Astrocyte (in vitro differentiated cells and primary cell): ENCODE data around the gene CWF19L1. TPM values are rescaled to one million over a fixed set of nuclear protein-coding genes. Genes with fewer than 3 reads are reported as not detected.
"Not testable (repeated sequence)": the region's sequence is repeated elsewhere in the genome, so short reads cannot be mapped to it uniquely, and the experiment has no call there.

Source experiments
- DNase-seq: peaks from one replicate; pipeline ENCODE4 v3.0.0-alpha.2; 2010; ENCODE audit warnings: low read depth
- FAIRE-seq: peaks from 2 replicates; lab custom pipeline; 2011; peaks lifted over from hg19 to GRCh38; lab: Jason Lieb, UNC
- H2AFZ ChIP-seq: 2 replicates; pipeline ENCODE4 v1.6.0; 2012; ENCODE audit warnings: low read depth, low read length, inconsistent platforms
- H3K27ac ChIP-seq: 2 replicates; pipeline ENCODE4 v1.5.1; 2011; ENCODE audit warnings: low read depth, low read length, inconsistent platforms
- H3K27me3 ChIP-seq: 2 replicates; pipeline ENCODE4 v1.6.0; 2011; ENCODE audit warnings: low read length, inconsistent platforms; ENCODE audit not compliant: insufficient read depth
- H3K36me3 ChIP-seq: 2 replicates; pipeline ENCODE4 v1.5.1; 2011; ENCODE audit warnings: low read length, inconsistent platforms; ENCODE audit not compliant: insufficient read depth
- H3K4me1 ChIP-seq: 2 replicates; pipeline ENCODE4 v1.5.1; 2011; ENCODE audit warnings: low read length, inconsistent platforms; ENCODE audit not compliant: insufficient read depth
- H3K4me2 ChIP-seq: 2 replicates; pipeline ENCODE4 v1.6.0; 2012; ENCODE audit warnings: low read length, inconsistent platforms
- H3K4me3 ChIP-seq: 2 replicates; pipeline ENCODE4 v1.5.1; 2011; ENCODE audit warnings: low read depth, mild to moderate bottlenecking, low read length, inconsistent platforms; ENCODE audit not compliant: insufficient read depth
- H3K79me2 ChIP-seq: 2 replicates; pipeline ENCODE4 v1.6.0; 2012; ENCODE audit warnings: mild to moderate bottlenecking, low read length, inconsistent platforms; ENCODE audit not compliant: insufficient read depth
- H3K9ac ChIP-seq: 2 replicates; pipeline ENCODE4 v1.6.0; 2012; ENCODE audit warnings: mild to moderate bottlenecking, low read length, inconsistent platforms
- H3K9me3 ChIP-seq: 2 replicates; pipeline ENCODE4 v1.5.1; 2012; ENCODE audit warnings: low read depth, mild to moderate bottlenecking, low read length, inconsistent platforms; ENCODE audit not compliant: insufficient read depth
- H4K20me1 ChIP-seq: 2 replicates; pipeline ENCODE4 v1.6.0; 2012; ENCODE audit warnings: low read length, inconsistent platforms; ENCODE audit not compliant: insufficient read depth
- H3K27ac Mint-ChIP-seq: one replicate; pipeline ENCODE4 v1.8.0; 2021; ENCODE audit warnings: mild to moderate bottlenecking, mixed read lengths; ENCODE audit not compliant: unreplicated experiment
- H3K27me3 Mint-ChIP-seq: one replicate; pipeline ENCODE4 v1.8.0; 2021; ENCODE audit warnings: low read depth, mixed read lengths; ENCODE audit not compliant: unreplicated experiment
- H3K36me3 Mint-ChIP-seq: one replicate; pipeline ENCODE4 v1.8.0; 2021; ENCODE audit warnings: low read depth, mixed read lengths; ENCODE audit not compliant: unreplicated experiment
- H3K4me1 Mint-ChIP-seq: one replicate; pipeline ENCODE4 v1.8.0; 2021; ENCODE audit warnings: low read depth, mixed read lengths; ENCODE audit not compliant: unreplicated experiment
- H3K4me3 Mint-ChIP-seq: one replicate; pipeline ENCODE4 v1.8.0; 2021; ENCODE audit warnings: mild to moderate bottlenecking, moderate library complexity, mixed read lengths; ENCODE audit not compliant: unreplicated experiment
- H3K9me3 Mint-ChIP-seq: one replicate; pipeline ENCODE4 v1.8.0; 2021; ENCODE audit warnings: mild to moderate bottlenecking, mixed read lengths; ENCODE audit not compliant: unreplicated experiment
- CTCF ChIP-seq: IDR thresholded peaks from 2 replicates; pipeline ENCODE4 v1.5.1; 2011; ENCODE audit warnings: low read depth, mild to moderate bottlenecking, inconsistent platforms, low read length, moderate library complexity; ENCODE audit not compliant: insufficient read depth
- EZH2 ChIP-seq: IDR thresholded peaks from 2 replicates; pipeline ENCODE4 v1.6.1; 2012; ENCODE audit warnings: mild to moderate bottlenecking, low read length, inconsistent platforms; ENCODE audit not compliant: insufficient read depth
- total RNA-seq: library from RNA; stranded (reverse); gene quantifications from 2 replicates; pipeline ENCODE4 v1.2.1, GENCODE V29; 2021

CWF19L1 gene
- total RNA-seq, 1 donor from 2014 or later = 23.2 TPM

DNA sequence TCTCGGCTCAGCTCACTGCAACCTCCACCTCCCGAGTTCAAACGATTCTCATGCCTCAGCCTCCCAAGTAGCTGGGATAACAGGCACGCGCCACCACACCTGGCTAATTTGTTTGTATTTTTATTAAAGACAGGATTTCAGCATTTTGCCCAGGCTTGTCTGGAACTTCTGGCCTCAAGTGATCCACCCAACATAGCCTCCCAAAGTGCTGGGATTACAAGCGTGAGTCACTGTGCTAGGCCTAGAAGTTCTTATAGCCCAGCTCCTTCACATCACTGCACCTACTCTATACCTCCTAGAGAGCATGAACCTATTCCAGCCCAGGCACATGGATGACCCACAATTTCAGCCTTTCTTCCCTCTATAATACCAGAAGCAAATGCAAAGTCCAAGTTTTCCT, 20.3 kb upstream of the CWF19L1 start:
- no peak overlapping the region for H2AFZ ChIP-seq
- H3K4me3 Mint-ChIP-seq = peak overlapping the region; percentile 18
- no peaks in the 10 kb centered on the region for H3K9me3 Mint-ChIP-seq
- H3K4me2 ChIP-seq = no peak overlapping the region
- TF ChIP-seq EZH2 = no peak
- TF ChIP-seq CTCF = no peak
- H3K79me2 ChIP-seq = peaks cover 32% of the 10 kb centered on the region
- no peak overlapping the region for H3K27ac Mint-ChIP-seq
- DNase-seq (no peak), FAIRE-seq (no peak)
- H4K20me1 ChIP-seq = peaks cover 17% of the 10 kb centered on the region
- H3K4me1 ChIP-seq = peaks cover 17% of the 10 kb centered on the region
- H3K9me3 ChIP-seq = no peaks in the 10 kb centered on the region
- H3K4me3 ChIP-seq = no peak overlapping the region
- H3K4me1 Mint-ChIP-seq = peaks cover 16% of the 10 kb centered on the region
- peaks cover 6% of the 10 kb centered on the region for H3K36me3 Mint-ChIP-seq
- H3K27me3 ChIP-seq = peaks cover 18% of the 10 kb centered on the region
- H3K36me3 ChIP-seq = peaks cover 12% of the 10 kb centered on the region
- peaks cover 25% of the 10 kb centered on the region for H3K27me3 Mint-ChIP-seq
- no peak overlapping the region for H3K27ac ChIP-seq
- H3K9ac ChIP-seq = no peak overlapping the region

DNA sequence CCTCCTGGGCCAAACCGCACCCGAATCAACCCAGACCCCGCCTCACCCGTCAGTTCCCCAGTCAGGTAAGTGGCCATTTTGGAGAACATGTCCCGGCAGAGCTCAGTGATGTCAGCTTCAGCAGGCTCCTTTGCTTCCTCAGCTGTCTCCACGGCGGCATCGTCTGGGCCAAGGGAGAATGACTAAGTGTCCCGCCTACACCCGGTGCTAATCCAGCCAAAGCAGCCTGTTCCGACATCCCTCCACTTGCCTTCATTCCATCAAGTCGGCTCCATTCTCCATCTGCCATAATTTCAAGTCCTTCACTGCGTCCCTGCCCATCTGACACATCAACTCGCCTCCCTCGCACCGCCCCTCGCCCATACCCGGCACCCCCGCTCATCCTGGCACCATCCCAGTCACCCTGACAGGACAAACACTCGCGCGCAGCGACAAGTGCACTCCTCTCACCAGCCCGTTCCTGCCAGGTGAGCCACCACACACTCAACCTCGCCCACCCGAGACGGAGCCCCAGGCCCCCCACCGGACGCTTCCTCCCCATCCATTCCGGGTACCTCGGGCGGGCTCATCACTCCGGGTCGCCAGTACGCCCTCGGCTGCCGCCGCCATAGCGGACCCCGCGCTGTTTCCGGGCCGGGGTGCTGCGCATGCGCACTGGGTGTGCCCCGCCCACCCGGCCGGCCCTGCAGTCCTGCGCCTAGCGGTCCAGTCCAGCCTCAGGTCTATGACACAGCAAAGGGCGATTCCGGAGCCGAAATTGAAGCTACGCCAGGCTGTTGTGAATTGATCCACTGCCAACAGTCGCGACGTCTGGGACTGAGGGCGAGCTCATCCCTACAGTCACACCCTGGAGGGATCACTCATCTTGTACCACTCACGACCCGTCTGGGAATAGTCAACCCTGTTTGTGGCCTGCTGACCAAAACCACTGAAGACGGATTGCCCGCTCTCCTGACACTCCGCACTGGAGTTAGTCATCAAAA, 18.9 kb upstream of the CWF19L1 start, which contains the start of gene BLOC1S2:
Gene BLOC1S2 (minus strand): TSS at position 630 of the 983 bp plus-strand sequence. CDS start 21 bp downstream, at position 609.
- Histone ChIP-seq H2AFZ (peak within 1 kb of the TSS; percentile 94), H3K79me2 (peaks cover 45% of the 10 kb centered on the region), H3K27me3 (peaks cover 7% of the 10 kb centered on the region), H3K27ac (peak within 1 kb of the TSS; percentile 90), H3K9ac (peak within 1 kb of the TSS; percentile 93), H3K4me1 (peaks cover 17% of the 10 kb centered on the region), H4K20me1 (peaks cover 29% of the 10 kb centered on the region), H3K9me3 (no peaks in the 10 kb centered on the region), H3K36me3 (peaks cover 19% of the 10 kb centered on the region), H3K4me2 (peak within 1 kb of the TSS; percentile 93), H3K4me3 (peak within 1 kb of the TSS; percentile 90)
- peak within 1 kb of the TSS; percentile 99 for H3K27ac Mint-ChIP-seq
- H3K4me3 Mint-ChIP-seq = peak within 1 kb of the TSS; percentile 100
- peaks cover 16% of the 10 kb centered on the region for H3K4me1 Mint-ChIP-seq
- H3K9me3 Mint-ChIP-seq = no peaks in the 10 kb centered on the region
- TF ChIP-seq CTCF (no peak), EZH2 (no peak)
- FAIRE-seq (no peak), DNase-seq (peak; percentile 89)
- H3K36me3 Mint-ChIP-seq = peaks cover 6% of the 10 kb centered on the region
- H3K27me3 Mint-ChIP-seq = peaks cover 15% of the 10 kb centered on the region

- not testable (repeated sequence) for H3K9me3 Mint-ChIP-seq, DNase-seq, H3K27me3 Mint-ChIP-seq, H3K36me3 Mint-ChIP-seq, H3K27me3 ChIP-seq, H3K9me3 ChIP-seq, FAIRE-seq
- H2AFZ ChIP-seq = peak overlapping the region; percentile 94
- peaks cover 16% of the 10 kb centered on the region for H3K4me1 Mint-ChIP-seq
- peak overlapping the region; percentile 90 for H3K4me3 ChIP-seq
- peak overlapping the region; percentile 100 for H3K4me3 Mint-ChIP-seq
- peak overlapping the region; percentile 99 for H3K27ac Mint-ChIP-seq
- H3K4me2 ChIP-seq = peak overlapping the region; percentile 93
- peaks cover 37% of the 10 kb centered on the region for H4K20me1 ChIP-seq
- H3K4me1 ChIP-seq = peaks cover 17% of the 10 kb centered on the region
- peak overlapping the region; percentile 90 for H3K27ac ChIP-seq
- H3K79me2 ChIP-seq = peaks cover 54% of the 10 kb centered on the region
- H3K36me3 ChIP-seq = peaks cover 27% of the 10 kb centered on the region
- peak overlapping the region; percentile 93 for H3K9ac ChIP-seq
These were observed 17.9 kb upstream of the CWF19L1 start for GRCh38 chr10:100285326-100285725.
